Glomerular visceral epithelial cell (primary cell): ENCODE data around the gene CST9.
A peak's percentile ranks its signal among the peaks of the same experiment; 100 is the strongest.

Source experiments
- DNase-seq: peaks from one replicate; pipeline ENCODE4 v3.0.0-alpha.2; 2016; ENCODE audit errors: extremely low spot score

CST9 gene, protein sequence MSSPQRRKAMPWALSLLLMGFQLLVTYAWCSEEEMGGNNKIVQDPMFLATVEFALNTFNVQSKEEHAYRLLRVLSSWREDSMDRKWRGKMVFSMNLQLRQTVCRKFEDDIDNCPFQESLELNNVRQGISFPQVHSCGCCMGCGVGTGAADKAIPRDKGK

DNA sequence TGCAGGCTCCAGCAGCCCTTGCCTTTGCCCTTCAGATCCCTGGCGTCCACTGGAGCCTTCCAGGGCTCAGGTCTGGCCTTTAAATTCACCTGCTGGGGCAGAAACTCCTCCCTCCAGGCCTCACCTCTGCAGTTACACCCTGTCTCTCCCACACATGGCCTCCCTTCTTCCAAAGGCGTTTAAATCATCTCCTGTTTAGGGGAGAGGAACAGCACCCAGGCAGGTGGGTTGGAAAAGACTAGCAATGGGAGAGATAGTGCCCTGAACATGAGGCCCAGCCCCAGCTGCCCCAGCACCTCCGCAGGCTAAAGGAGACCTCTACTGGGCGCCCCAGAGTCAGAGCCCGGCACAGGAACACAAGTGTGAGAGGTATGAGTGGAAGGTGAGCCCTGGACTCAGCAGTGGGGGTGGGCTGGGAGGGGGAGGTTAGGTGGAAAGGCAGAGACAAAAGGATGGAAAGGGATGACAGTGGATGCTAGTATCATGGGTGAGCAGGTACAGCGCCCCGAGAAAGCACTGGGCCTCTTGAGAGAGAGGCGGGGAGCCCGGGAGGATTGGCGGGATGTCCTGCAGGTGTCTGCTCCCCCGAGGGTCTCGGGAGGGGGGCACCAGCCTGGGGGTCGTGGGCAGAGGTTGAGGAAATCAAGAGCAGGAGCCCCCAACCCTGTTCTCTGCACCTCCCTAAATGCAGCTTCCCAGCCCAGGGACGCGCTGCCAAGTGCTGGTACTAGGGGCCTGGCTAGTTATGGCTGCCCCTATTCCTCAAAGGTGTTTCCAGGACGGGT is at the start of gene CST9:
Gene CST9 (minus strand): TSS at position 51 of the 785 bp plus-strand sequence. CDS start 53 bp downstream, outside the sequence.
- DNase-seq, result no peak

DNA sequence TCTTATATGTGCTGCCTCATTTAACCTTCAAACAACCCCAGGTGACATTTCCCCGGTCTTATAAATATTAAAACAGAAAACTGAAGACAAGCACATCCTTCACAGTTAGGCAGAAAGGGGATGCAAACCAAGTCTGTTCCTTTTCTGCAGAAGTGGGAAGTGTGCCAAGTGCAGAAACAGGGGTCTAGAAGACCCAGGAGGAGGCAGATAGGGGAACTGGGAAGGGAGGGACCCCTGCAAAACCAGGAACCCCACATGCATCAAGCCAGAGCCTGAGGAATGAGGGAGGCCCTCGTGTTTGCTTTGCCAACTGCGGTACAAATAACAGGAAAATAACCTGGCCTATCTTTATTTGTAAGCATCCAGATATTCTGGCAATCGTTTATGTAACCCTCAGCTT is 49.0 kb upstream of the CST9 start:
- no peak for DNase-seq

DNA sequence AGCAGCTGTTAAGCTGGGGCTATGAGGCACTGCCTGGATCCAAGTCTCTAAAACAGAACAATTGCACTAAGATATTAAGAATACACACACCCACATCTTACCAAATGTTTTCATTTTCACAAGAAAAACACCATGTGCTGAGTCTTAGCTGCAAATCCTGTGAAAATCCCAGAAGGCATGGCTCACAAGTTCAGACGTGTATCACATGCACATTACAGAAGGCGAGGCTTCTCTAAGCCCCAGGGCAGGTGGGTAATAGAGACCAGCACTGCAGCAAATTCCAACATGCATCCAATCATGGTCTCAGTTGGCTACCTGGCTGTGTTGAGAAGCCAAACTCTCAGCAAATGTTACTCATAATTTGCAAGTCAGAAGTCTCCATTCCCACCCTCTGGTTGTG is 48.3 kb upstream of the CST9 start:
- DNase-seq, result no peak

DNA sequence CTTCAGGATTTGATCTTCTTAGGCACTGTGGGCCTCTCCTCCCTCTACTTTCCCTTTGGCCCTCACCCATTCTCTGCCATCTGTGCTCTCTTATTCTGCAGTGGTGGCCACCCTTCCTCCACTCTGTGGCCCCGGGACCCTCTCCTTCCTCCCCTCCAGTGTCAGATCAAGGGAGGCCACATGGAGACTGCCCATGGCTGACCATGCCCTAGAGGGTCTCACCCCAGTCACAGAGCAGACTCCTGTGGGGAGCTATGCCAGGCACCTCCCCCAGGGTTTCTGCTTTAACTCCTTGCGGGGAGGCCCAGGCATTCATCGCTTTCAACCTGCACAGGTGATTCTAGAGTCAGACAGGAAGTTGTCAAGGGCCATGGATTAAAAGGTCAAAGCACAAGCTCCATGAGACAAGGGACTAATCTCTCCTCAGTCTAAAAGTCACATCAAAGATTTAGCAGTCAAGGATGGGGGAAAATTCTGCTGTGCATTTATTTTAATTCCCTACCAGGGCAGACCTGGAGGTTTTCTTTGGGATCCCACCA is 47.8 kb upstream of the CST9 start:
- DNase-seq, result no peak

DNA sequence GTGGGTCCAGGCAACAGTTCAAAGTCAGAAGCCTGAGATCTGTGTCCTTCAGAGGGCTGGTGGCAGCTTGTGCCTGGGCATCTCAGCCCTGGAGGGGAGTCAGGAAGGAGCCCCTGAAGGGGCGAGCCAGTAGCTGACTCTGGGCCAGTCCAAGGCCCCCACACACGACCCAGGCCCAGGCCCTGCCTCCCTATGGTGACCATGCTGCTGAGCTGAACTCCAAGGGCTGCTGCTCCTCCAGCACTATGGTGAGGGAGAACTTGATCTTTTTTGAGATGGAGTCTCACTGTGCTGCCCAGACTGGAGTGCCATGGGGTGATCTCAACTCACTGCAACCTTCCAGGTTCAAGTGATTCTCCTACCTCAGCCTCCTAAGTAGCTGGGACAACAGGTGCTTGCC is 47.2 kb upstream of the CST9 start:
- DNase-seq, result no peak

DNA sequence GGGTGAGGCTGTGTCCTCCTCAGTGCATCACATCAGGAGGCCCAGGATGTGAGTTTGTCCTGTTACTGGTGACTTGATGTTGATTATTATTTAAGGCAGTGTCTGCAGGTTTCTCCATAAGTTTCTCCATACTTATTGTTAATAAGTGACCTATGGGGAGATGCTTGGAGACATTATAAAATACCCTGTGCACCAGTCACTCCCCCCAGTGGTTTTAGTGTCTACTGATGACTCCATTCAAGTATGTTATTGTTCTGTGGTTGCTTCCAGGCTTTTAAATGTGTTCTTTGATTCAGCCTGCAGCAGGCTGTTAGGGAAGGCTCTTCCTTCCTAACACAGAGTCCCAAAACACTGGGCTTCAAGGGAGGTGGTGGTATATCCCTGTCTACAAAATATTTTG is 46.7 kb upstream of the CST9 start:
- DNase-seq, result peak; percentile 85

DNA sequence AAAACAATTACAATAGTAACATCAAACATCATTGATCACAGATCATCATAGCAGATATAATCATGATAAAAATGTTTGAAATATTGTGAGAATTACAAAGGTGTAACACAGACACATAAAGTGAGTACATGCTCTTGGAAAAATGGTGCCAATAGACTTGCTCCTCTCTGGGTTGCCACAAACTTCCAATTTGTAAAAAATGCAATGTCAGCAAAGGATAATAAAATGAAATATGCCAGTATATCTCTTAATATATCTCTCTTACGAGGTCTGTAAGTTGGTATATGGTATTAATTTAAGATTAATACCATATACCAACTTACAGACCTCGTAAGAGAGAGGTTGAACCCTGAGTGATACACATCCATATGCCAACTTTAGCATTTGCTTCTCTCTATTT is 45.4 kb upstream of the CST9 start:
- DNase-seq, result no peak

DNA sequence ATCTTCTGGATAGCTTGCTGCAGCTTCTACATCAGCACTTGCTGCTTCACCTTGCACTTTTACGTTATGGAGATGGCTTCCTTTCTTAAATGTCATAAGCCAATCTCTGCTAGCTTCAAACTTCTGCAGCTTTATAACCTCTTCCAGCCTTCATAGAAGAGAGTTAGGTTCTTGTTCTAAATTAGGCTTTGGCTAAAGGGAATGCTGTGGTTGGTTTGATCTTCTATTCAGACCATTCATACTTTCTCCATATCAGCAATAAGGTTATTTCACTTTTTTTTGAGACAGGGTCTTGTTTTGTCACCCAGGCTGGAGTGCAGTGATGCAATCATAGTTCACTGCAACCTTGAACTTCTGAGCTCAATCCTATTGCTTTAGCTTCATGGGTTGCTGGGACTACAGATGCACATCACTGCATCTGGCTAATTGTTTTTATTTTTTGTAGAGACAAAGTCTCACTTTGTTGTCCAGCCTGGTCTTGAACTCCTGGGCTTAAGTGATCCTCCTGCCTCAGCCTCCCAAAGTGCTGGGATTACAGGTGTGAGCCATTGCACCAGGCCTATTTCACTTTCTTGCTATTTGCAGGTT is 44.2 kb upstream of the CST9 start:
- no peak for DNase-seq

DNA sequence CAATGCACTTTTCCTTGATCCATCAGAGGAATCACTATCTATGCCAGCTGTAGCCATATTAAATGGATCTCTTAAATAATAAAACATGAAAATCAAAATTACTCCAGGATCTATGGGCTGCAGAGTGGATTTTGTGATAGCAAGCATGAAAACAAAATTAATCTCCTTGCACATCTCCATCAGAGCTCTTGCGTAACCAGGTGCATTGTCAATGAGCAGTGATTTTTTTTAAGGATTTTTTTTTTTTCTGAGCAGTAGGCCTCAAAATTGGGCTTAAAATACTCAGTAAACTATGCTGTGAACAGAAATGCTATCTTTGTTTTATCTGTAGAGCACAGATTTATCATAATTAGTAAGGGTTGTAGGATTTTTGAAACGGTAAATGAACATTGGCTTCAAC is 43.5 kb upstream of the CST9 start:
- DNase-seq, result no peak

DNA sequence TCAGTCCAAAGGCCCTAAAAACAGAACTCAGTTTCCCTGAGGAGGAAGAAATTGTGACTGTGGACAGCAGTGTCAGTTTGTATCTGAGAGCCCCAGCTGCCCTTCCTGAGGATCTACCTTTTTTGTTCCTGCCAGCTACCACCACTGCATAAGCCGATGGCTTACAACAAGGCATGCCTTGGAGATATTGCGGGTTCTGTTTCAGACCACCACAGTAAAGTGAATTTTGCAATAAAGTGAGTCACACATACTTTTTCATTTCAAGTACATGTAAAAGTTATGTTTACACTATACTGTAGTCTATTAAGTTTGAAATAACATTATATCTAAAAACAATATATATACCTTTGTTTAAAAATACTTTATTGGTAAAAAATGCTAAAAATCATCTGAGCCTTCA is 41.6 kb upstream of the CST9 start:
- no peak for DNase-seq

DNA sequence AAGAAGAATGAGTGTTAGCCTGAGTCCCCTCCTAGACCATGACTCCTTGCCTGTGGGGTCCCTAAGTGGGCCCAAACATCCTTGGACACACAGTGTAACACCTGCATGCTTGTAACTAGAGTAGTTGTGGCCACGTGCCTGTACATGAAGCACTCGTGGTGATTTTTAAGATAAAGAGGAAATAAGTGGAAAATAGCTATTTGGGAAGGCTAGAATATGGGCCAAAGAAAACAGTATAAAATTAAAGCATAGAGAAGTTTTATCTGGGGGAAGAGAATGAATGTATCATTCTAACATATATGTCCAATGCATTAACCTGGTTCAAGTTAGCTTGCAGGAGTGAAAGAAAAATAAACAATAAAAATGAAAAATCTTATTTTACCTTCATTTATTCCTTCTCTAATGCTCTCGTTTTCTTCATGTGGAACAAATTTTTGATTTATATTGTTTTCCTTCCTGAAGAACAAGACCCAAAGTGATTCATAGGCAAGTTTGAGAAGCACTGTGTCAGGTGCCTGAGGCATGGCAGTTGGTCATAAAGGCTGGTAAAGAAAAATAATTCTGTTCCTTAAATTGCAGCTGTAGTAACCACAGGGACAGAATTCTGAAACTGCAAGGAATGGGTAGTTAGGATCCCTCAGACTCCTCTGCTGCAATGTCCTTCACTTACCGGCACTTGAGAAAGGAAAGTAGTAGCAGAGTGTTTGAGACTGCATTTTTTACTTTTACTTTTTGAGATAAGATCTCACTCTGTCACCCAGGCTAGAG is 40.6 kb upstream of the CST9 start:
- no peak for DNase-seq

DNA sequence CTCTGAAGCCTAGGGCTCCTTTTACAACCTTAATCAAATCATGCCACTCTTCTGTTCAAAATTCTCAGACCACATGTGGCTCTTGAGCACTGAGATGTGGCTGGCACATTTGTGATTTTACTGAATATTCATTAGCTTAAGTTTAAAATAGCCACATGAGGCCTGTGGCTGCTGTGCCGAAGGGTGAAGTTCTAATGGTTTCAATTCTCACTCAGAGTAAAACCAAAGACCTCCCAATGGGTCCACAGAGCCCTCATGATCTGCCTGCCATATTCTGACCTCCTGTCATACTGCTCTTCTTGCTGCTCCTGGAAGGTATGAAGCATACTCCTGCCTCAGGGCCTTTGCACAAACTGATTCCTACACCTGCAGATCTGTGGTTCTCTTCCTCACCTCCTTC is 39.9 kb upstream of the CST9 start:
- no peak for DNase-seq

DNA sequence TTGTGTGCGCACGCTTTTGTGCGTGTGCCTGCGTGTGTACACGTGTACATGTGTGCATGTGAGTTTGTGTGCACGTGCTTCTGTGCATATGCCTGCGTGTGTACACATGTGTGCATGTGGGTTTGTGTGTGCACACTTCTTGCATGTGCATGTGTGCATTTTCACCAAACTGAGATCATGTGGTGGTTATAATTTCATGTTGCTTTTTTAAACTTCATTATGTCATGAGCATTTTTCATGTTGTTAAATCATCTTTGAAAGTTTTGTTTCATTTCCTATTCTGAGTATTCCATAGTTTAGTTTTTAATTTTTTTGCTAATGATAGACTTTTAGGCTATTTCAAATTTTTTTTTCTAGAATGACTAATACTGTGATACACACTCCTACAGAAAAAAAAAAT is 38.4 kb upstream of the CST9 start:
- no peak for DNase-seq

DNA sequence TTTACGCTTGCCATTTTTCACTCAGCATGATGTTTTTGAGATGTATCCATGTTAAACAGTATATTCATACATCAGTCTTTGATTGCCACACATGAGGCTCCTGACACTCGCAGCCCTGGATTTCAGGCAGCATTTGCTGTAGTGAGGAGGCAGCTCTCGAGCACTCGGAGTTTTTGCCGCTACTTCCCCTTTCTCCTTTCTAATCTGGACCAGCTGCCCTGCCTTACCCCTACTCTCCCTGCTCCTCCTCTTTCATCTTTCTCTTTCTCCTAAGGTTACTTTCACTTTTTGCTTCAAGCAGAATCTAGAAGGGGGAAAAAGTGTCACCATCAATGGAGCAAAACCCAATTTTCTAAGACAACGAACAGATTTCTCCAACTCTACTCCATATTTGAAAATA is 37.9 kb upstream of the CST9 start:
- no peak for DNase-seq

DNA sequence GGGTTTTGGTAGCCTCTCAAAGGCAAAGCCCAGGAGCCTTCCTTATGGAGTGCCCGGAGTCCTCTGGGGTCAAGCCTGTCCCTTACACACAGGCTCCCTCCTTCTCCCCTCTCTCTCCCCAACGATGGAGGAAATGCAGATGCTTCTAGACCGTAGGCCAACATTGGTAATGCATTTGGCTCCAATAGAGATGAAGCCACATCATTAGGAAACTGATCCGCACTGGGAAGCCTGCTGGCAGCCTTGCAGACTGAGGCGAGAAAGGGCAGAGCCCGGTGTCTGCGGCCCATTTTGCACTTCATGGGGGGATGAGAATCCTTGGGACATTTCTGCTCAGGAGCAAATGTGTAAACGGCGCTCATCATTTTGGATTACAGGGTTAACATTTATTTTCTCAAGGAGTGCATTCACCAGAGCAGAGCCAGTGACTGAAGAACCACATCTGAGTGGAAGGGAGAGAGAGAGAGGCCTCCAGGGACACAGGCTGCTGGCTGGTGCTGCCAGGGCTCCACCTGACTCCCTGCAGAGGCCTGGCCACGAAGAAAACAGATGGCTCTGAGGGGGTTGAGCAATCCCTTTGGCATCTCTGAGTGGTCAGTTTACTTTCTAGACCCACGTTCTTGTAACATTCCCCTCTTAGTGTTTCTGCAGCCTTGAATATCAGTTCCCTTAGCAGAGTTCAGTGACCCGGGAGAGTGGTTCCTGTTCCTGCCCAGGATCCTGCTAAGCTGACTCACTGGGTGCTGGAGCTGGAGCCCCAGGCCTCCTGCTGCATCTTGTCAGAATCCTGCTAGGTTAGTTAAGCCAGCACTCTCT is 36.4 kb upstream of the CST9 start:
- peak; percentile 93 for DNase-seq

DNA sequence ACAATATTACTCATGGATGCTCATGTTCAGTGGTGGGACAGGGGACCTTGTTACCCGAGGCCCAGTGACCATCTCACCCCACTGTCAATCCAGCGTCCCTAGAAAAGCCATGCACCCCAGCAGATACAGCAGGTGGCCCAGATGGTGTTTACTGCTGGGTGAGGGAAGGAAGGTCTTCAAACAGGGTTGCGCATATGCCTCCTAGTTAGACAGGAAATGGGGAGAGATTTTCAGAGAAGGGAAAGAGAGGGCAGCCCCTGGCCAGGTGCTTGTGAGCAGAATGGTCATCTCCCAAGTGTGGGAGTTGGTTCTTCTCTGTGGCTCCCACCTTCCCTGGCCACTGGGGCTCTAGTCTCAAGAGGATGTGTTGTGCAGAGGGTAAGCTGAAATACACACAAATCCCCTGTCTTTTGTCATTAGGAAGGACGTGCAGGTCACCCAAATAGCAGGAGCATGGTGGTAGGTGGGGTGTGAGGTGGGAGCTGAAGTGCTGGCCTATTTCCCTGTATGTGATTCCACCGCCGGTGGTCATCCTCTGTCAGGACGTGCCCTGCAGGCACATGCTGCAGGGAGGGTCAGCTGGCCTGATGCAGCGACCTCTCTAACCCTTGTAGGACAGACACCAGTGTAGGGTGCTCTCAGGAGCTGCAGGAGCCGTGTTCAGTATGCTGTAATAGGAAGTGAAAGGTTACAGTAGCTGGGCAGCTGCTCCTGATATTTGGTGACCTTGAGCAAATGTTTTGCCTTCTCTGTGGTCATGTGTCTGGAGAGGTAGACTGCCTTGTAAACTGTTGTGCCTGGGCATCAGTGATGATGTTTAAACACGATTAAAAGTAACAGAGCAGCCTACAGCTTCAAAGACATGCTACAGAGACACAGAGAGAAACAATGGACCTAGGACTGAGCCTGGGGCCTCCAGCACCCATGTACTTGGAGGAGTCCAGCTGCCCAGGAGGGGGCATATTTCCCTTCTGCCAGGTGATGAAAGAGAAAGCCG is 35.3 kb upstream of the CST9 start:
- DNase-seq, result no peak

DNA sequence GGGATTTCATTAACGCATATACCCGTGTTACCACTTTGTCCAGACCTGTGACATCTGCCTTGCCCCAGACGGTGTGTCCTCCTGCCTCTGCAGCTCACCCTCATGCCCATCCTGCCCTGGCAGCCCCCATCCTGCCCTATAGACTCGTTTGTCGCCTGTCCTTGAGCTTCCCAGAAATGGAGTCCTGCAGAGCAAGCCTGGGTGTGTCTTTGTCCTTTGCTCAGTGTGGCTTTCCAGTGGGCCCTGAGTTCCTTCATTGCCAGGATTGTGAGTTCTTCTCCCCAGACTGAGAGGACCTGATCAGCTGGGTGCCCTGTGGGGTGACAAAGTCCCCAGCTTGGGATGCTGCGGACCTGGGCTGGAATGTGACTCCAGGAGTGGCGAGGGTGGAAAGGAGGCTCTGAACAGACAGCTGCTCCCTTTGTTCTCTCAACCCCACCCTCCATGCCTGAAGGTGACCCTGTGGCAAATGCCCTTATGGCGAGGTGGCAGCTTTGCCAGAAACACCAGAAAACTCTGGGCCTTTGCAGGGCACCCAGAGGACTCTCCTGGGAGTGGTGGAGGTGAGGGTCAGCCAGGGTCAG is 34.4 kb upstream of the CST9 start:
- no peak for DNase-seq

DNA sequence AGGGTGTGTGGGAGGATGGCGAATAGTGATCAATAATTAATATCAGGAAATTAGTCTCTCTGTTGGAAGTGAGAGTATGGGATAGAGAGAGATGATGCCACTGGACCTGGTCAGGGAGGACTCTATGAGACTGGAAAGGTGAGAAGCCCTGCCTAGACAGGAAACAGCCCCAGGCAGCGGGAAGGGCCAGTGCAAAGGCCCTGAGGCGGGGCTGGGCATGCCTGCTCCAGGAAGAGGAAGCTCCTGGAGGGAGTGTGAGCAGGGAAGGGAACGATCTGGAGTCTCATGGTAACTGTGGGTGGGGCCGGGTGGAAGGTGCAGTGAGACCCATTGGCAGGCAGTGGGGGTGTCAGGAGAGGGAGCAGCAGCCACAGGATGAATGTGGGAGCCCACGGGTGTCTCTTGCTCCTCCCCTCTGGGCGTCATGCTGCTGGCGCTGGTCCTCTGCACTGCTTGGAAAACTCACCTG is 33.8 kb upstream of the CST9 start:
- no peak for DNase-seq

DNA sequence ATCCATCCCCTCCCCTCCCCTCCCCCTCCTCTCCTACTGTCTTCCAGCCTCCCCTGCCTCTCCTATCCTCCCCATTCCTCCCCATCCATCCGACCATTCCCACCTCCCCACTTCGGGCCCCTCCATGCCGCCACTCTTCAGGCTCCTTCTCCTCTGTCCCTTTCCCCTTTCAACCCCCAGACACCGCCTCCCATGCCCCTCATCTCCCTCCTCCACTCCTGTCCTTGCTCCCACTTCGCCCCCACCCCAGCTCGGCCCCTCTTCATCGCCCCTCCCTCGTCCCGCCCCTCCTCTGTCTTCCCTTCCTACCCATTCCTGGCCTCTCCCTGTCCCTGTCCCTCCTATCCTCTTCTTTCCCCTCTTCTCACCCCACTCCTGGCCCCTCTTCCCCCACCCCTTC is 32.6 kb upstream of the CST9 start:
- DNase-seq, result no peak
